Muscle of arm (tissue), 12 donors: ENCODE measurements around the gene TMEM170A. TPM values are rescaled to one million over a fixed set of nuclear protein-coding genes. Genes with fewer than 3 reads are reported as not detected.
"Not testable (repeated sequence)": the region's sequence is repeated elsewhere in the genome, so short reads cannot be mapped to it uniquely, and the experiment has no call there.

Source experiments
- DNase-seq: peaks from one replicate; pipeline ENCODE4 v3.0.0-alpha.2; 2013
- polyA plus RNA-seq, 12 donors: library from polyadenylated mRNA; unstranded; fragments of 120-200 nt; gene quantifications; one replicate each; pipeline ENCODE4 v1.2.1, GENCODE V29; 2013; ENCODE audit not compliant: insufficient read length in 12 of 12

The TMEM170A gene
- polyA plus RNA-seq, 12 donors, result 17.3 to 28.8 (median 20.4) TPM; not detected in 1

- DNase-seq, result no peak
These were observed 6.9 kb downstream of the TMEM170A start for GRCh38 chr16:75457485-75458021.

- no peak for DNase-seq
These were observed 7.5 kb downstream of the TMEM170A start for GRCh38 chr16:75456971-75457370.

GRCh38 chr16:75456486-75456885 lies 8.0 kb downstream of the TMEM170A start:
- not testable (repeated sequence) for DNase-seq

- no peak for DNase-seq
These were observed 8.8 kb downstream of the TMEM170A start for GRCh38 chr16:75455677-75456076.

GRCh38 chr16:75452464-75453190 lies 11.9 kb downstream of the TMEM170A start:
- no peak for DNase-seq

- DNase-seq, result no peak
These were observed 18.1 kb downstream of the TMEM170A start for GRCh38 chr16:75446416-75446815.

GRCh38 chr16:75445298-75445697 lies 19.2 kb downstream of the TMEM170A start:
- DNase-seq, result no peak

- DNase-seq, result no peak
These were observed 21.2 kb downstream of the TMEM170A start for GRCh38 chr16:75443298-75443697.

GRCh38 chr16:75433732-75434413 lies 30.6 kb downstream of the TMEM170A start:
- peak; percentile 89 for DNase-seq

- peak; percentile 97 for DNase-seq
These were observed 31.4 kb downstream of the TMEM170A start, which contains the start of gene CFDP1 for GRCh38 chr16:75432828-75433731. TSS of gene CFDP1 (minus strand) at chr16:75433503. CDS start at chr16:75433352, 151 bp downstream.

- no peak for DNase-seq
These were observed 34.7 kb downstream of the TMEM170A start for GRCh38 chr16:75429621-75430403.

GRCh38 chr16:75426524-75426923 lies 38.0 kb downstream of the TMEM170A start:
- not testable (repeated sequence) for DNase-seq

- not testable (repeated sequence) for DNase-seq
These were observed 40.3 kb downstream of the TMEM170A start for GRCh38 chr16:75424105-75424762.

- DNase-seq, result no peak
These were observed 40.8 kb downstream of the TMEM170A start for GRCh38 chr16:75423723-75424104.

- no peak for DNase-seq
These were observed 42.7 kb downstream of the TMEM170A start for GRCh38 chr16:75421820-75422126.

- peak; percentile 61 for DNase-seq
These were observed 43.3 kb downstream of the TMEM170A start for GRCh38 chr16:75420987-75421819.

GRCh38 chr16:75416904-75417565 lies 47.5 kb downstream of the TMEM170A start:
- no peak for DNase-seq

- DNase-seq, result no peak
These were observed 49.2 kb downstream of the TMEM170A start for GRCh38 chr16:75415169-75415905.
